RWPE1 (cell line): ENCODE data around the gene SFMBT1.
"Not testable (repeated sequence)": the region's sequence is repeated elsewhere in the genome, so short reads cannot be mapped to it uniquely, and the experiment has no call there.

Experiments used
- CTCF ChIA-PET: fragments of 350-600 bp; sonication (Branson Sonifier 250); formaldehyde crosslinking; extraction: SDS; loops from one replicate; lab custom pipeline; 2021; lab: Yijun Ruan, JAX
- POLR2A ChIA-PET: fragments of 400-600 bp; formaldehyde crosslinking; extraction: SDS; loops from one replicate; lab custom pipeline; 2020; ENCODE audit warnings: antibody characterized with exemption; ENCODE audit not compliant: low non-redundant PET; lab: Yijun Ruan, JAX
- DNase-seq: peaks from one replicate; pipeline ENCODE4 v3.0.0; 2012; ENCODE audit warnings: low spot score
- H3K27ac ChIP-seq: fragments of 450-650 bp; 2 replicates; pipeline ENCODE4 v1.5.1; 2017
- TF ChIP-seq, protein P1 (sequence below): fragments of 450-650 bp; conservative IDR thresholded peaks from 2 replicates; pipeline ENCODE4 v1.5.1; 2017; ENCODE audit warnings: low read depth, mild to moderate bottlenecking

SFMBT1 gene

DNA sequence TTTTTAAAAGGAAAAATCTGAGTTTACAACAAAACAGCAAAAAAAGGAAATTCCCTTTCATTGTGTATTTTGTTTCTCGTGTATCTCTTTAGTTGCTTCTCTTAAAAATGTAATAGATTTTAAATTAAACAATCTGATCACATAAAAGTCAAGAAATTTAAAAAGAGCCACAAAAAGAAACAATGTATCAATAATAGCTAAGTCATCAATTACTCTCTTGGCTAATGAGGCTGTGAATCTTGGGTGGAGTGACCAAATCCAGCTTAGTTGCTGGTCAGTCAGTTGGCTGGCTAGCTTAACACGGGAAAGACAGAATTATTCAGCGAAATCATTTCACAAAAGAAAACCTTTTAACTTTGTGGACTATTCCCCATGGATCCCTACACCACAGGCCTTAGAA is 3.2 kb downstream of the SFMBT1 start:
- no peak for DNase-seq
- ChIA-PET POLR2A (no interaction called here), CTCF (interaction anchor here (0.8 kb wide), 1 partner anchor 991 kb away, joined by 3 read pairs; no protein-coding TSS in a partner anchor)
- TF ChIP-seq, protein P1, sequence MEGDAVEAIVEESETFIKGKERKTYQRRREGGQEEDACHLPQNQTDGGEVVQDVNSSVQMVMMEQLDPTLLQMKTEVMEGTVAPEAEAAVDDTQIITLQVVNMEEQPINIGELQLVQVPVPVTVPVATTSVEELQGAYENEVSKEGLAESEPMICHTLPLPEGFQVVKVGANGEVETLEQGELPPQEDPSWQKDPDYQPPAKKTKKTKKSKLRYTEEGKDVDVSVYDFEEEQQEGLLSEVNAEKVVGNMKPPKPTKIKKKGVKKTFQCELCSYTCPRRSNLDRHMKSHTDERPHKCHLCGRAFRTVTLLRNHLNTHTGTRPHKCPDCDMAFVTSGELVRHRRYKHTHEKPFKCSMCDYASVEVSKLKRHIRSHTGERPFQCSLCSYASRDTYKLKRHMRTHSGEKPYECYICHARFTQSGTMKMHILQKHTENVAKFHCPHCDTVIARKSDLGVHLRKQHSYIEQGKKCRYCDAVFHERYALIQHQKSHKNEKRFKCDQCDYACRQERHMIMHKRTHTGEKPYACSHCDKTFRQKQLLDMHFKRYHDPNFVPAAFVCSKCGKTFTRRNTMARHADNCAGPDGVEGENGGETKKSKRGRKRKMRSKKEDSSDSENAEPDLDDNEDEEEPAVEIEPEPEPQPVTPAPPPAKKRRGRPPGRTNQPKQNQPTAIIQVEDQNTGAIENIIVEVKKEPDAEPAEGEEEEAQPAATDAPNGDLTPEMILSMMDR, result no peak
- no peak overlapping the region for H3K27ac ChIP-seq

DNA sequence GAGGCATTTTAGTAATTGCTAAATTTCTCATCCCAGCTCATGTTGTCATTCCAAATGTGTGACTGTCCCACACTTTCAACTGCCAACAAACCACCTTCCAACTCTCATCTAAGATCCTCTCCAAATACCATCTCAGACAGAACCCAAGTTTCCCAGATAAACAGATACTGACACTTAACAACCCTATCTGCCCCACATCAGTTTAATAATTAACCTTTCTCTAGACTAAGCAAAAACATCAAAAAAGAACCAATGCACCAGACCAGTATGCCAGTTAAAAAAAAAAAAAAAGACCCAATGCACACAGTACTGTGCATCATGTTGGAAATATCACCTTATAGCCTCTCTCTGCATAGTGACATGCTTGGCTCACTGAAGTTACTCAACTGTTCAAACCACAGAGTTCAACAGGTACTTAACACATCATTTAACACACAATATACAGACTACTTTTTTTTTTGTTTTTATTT is 5.5 kb downstream of the SFMBT1 start:
- ChIA-PET POLR2A (no interaction called here), CTCF (interaction anchor here (0.6 kb wide), 1 partner anchor 9 kb away, joined by 4 read pairs; no protein-coding TSS in a partner anchor)
- no peak for DNase-seq
- H3K27ac ChIP-seq, result no peak overlapping the region
- TF ChIP-seq, protein P1, result no peak

DNA sequence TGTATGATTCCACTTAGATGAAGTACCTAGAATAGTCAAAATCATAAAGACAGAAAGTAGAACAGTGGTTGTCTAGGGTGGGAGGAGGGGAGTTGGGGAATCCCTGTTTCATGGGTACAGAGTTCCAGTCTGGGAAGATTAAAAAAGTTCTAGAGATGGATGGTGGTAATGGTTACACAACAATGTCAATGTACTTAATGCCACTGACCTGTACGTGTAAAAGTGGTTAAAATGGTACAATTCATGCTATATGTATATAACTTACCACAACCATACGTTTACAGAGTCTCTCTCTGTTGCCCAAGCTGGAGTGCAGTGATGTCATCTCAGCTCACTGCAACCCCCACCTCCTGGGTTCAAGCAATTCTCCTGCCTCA is 6.5 kb downstream of the SFMBT1 start:
- TF ChIP-seq, protein P1, result no peak
- POLR2A ChIA-PET, result no interaction called here

DNA sequence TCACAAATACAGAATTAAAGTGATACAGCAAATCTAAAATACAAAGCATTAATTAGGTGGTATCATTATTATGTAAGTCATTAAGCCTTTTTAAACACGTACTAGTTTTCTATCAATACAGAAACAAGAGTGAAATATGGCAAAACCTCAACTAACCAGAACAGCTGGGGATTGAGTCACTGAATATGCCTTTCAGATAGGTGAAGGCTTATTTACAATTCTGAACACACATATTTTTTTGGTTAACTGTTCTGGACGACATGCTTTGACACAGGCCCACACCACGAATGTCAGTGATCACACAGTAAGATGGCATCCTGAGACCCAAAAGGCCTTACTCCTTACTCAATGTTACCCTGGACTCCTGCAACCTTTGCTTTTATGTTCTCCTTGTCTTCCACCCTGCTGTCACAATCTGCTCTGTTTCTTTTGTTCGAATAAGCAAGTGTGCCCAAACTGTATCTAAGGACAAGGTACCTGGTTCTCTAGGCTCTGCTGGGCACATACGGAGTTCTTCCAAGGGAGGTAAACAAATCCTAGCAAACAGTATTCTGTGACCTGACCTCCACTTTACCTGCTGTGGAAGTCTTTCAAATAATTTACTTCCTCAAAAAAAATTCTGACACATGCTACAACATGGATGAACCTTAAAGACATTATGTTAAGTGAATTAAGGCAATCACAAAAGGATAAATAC is 7.0 kb downstream of the SFMBT1 start:
- H3K27ac ChIP-seq, result no peak overlapping the region
- DNase-seq, result no peak
- CTCF ChIA-PET, result no interaction called here

More for the DNA sequence above, 6.5 kb downstream of the SFMBT1 start:
- H3K27ac ChIP-seq, result no peak overlapping the region
- DNase-seq, result no peak
- CTCF ChIA-PET, result no interaction called here

DNA sequence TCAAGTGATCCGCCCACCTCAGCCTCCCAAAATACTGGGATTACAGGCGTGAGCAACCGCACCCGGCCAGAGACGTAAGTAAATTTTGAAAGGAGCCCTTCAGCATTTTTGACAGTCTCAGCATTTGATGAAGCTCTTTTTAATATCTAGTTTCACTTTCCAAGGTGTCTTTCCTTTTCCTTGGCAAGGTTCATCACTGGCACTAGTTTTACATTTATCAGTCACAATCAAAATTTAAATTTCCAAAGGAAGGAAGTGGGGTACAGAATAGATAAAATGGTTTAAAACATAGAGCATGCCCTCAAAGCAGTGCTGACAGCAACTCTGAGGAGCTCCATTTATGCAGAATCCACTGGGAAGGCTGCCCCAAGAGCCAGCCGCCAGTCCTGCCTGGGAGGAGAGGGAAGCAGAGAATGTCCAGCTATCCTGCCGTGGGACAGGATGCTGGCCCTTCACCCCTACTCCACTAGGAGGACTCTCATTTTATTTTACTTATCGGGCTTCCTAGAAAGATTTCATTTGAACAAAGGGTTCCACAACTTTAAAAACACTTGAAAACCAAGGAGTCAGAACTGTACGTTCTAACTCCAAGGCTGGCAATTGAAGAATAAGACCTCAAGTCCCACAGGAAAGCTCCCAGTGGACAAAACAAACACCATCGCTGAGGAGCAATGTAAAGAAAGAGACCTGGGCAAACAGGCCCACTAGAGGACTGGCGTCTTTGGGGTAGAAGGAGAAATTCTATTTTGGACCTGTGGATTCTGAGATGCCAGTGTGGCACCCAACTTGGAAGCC is 9.9 kb downstream of the SFMBT1 start:
- POLR2A ChIA-PET, result no interaction called here

More for the DNA sequence above, 7.0 kb downstream of the SFMBT1 start:
- TF ChIP-seq, protein P1, result no peak
- POLR2A ChIA-PET, result no interaction called here

DNA sequence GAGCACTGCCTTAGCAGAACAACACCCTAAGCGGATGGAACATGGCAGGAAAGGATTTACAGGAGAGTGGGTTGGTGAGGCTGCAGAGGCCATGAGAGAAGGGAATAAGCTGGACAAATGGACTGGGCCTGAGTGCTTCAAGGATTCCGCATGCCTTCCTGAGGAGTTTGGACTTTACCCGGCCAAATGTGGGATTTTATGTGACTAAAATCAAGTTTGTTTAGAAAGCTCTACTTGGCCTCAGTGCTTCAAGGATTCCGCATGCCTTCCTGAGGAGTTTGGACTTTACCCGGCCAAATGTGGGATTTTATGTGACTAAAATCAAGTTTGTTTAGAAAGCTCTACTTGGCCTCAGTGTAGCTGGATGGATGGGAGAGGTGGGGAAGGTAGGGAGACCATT is 10.9 kb downstream of the SFMBT1 start:
- H3K27ac ChIP-seq, POLR2A ChIA-PET, CTCF ChIA-PET: not testable (repeated sequence)

More for the DNA sequence above, 9.9 kb downstream of the SFMBT1 start:
- CTCF ChIA-PET, result no interaction called here
- TF ChIP-seq, protein P1, result no peak
- no peak overlapping the region for H3K27ac ChIP-seq
- no peak for DNase-seq

DNA sequence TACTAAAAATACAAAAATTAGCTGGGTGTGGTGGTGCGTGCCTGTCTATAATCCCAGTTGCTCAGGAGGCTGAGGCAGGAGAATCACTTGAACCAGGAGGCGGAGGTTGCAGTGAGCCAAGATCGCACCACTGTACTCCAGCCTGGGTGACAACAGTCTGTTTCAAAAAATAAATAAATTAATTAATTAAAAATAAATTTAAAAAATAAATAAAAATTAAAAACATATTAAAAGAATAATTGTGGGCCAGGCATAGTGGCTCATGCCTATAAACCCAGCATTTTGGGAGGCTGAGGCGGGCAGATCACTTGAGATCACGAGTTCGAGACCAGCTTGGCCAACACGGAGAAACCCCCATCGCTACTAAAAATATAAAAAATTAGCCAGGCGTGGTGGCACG is 11.5 kb downstream of the SFMBT1 start:
- H3K27ac ChIP-seq, DNase-seq, POLR2A ChIA-PET, CTCF ChIA-PET: not testable (repeated sequence)

More for the DNA sequence above, 10.9 kb downstream of the SFMBT1 start:
- DNase-seq, result not testable (repeated sequence)
